ENCODE measurements around the gene ZNF462.

GRCh38 chr9:107008447-107008846, 145.5 kb downstream of the ZNF462 start:
- TF ChIP-seq GATA3 (IDR thresholded peaks at IDR 0.05; ENCODE audit: low read depth, low read length) (no peak), GATA2 (IDR thresholded peaks at IDR 0.05; ENCODE audit: low read depth, low read length) (no peak)
